D341Med (cell line): ENCODE measurements around the gene CDK6.
"Not testable (repeated sequence)": the region's sequence is repeated elsewhere in the genome, so short reads cannot be mapped to it uniquely, and the experiment has no call there.

Experiments
- DNase-seq: peaks from one replicate; pipeline ENCODE4 v3.0.0; 2012; ENCODE audit warnings: low spot score

The CDK6 gene

GRCh38 chr7:92761391-92762097, 74.8 kb downstream of the CDK6 start:
- no peak for DNase-seq

- no peak for DNase-seq
Observed at GRCh38 chr7:92758796-92759431, 77.5 kb downstream of the CDK6 start.

GRCh38 chr7:92757311-92757910, 79.0 kb downstream of the CDK6 start:
- DNase-seq = not testable (repeated sequence)

- no peak for DNase-seq
Observed at GRCh38 chr7:92755680-92756079, 80.7 kb downstream of the CDK6 start.

GRCh38 chr7:92754919-92755581, 81.3 kb downstream of the CDK6 start:
- DNase-seq = no peak

- DNase-seq = no peak
Observed at GRCh38 chr7:92753614-92754013, 82.8 kb downstream of the CDK6 start.

- DNase-seq = no peak
Observed at GRCh38 chr7:92751902-92752901, 84.2 kb downstream of the CDK6 start.

GRCh38 chr7:92750946-92751345, 85.4 kb downstream of the CDK6 start:
- no peak for DNase-seq

- no peak for DNase-seq
Observed at GRCh38 chr7:92750447-92750839, 85.9 kb downstream of the CDK6 start.

- no peak for DNase-seq
Observed at GRCh38 chr7:92749832-92750446, 86.4 kb downstream of the CDK6 start.

GRCh38 chr7:92749327-92749755, 87.0 kb downstream of the CDK6 start:
- DNase-seq = no peak

- DNase-seq = no peak
Observed at GRCh38 chr7:92748495-92748894, 87.9 kb downstream of the CDK6 start.

GRCh38 chr7:92747041-92747835, 89.1 kb downstream of the CDK6 start:
- no peak for DNase-seq

- no peak for DNase-seq
Observed at GRCh38 chr7:92745241-92745640, 91.1 kb downstream of the CDK6 start.

- DNase-seq = not testable (repeated sequence)
Observed at GRCh38 chr7:92744180-92744579, 92.2 kb downstream of the CDK6 start.

GRCh38 chr7:92742186-92742585, 94.2 kb downstream of the CDK6 start:
- DNase-seq = no peak

GRCh38 chr7:92740700-92741126, 95.7 kb downstream of the CDK6 start:
- DNase-seq = no peak

- DNase-seq = no peak
Observed at GRCh38 chr7:92740134-92740533, 96.2 kb downstream of the CDK6 start.

- DNase-seq = no peak
Observed at GRCh38 chr7:92739091-92739490, 97.3 kb downstream of the CDK6 start.

- DNase-seq = no peak
Observed at GRCh38 chr7:92737706-92738105, 98.7 kb downstream of the CDK6 start.
